Measurements from ENCODE around the gene DEPDC5.

DNA sequence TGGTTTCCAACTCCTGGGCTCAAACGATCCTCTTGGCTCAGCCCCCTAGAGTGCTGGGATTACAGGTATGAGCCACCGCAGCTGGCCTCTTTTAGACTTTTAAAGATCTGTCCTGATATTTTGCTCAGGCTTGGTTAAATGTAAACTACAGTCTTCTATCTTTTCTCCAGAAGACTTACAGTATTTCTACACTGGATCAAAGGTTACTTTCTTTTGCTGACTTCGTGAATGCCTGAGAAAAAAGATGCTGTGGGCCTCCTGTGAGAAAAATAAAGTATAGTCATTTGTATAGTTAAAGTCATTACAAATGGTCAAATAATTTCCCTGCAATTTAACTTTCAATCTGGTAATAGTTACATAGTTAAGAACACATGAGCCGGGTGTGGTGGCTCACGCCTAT is 19.6 kb downstream of the DEPDC5 start:
- TF ChIP-seq, protein P1, sequence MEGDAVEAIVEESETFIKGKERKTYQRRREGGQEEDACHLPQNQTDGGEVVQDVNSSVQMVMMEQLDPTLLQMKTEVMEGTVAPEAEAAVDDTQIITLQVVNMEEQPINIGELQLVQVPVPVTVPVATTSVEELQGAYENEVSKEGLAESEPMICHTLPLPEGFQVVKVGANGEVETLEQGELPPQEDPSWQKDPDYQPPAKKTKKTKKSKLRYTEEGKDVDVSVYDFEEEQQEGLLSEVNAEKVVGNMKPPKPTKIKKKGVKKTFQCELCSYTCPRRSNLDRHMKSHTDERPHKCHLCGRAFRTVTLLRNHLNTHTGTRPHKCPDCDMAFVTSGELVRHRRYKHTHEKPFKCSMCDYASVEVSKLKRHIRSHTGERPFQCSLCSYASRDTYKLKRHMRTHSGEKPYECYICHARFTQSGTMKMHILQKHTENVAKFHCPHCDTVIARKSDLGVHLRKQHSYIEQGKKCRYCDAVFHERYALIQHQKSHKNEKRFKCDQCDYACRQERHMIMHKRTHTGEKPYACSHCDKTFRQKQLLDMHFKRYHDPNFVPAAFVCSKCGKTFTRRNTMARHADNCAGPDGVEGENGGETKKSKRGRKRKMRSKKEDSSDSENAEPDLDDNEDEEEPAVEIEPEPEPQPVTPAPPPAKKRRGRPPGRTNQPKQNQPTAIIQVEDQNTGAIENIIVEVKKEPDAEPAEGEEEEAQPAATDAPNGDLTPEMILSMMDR (IDR thresholded peaks at IDR 0.05; ENCODE audit: insufficient read depth, low read length) = no peak
- no peak for TF ChIP-seq GABPA (IDR thresholded peaks at IDR 0.05; ENCODE audit: low read depth)
- TF ChIP-seq, protein P2, sequence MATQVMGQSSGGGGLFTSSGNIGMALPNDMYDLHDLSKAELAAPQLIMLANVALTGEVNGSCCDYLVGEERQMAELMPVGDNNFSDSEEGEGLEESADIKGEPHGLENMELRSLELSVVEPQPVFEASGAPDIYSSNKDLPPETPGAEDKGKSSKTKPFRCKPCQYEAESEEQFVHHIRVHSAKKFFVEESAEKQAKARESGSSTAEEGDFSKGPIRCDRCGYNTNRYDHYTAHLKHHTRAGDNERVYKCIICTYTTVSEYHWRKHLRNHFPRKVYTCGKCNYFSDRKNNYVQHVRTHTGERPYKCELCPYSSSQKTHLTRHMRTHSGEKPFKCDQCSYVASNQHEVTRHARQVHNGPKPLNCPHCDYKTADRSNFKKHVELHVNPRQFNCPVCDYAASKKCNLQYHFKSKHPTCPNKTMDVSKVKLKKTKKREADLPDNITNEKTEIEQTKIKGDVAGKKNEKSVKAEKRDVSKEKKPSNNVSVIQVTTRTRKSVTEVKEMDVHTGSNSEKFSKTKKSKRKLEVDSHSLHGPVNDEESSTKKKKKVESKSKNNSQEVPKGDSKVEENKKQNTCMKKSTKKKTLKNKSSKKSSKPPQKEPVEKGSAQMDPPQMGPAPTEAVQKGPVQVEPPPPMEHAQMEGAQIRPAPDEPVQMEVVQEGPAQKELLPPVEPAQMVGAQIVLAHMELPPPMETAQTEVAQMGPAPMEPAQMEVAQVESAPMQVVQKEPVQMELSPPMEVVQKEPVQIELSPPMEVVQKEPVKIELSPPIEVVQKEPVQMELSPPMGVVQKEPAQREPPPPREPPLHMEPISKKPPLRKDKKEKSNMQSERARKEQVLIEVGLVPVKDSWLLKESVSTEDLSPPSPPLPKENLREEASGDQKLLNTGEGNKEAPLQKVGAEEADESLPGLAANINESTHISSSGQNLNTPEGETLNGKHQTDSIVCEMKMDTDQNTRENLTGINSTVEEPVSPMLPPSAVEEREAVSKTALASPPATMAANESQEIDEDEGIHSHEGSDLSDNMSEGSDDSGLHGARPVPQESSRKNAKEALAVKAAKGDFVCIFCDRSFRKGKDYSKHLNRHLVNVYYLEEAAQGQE (IDR thresholded peaks at IDR 0.05; ENCODE audit: insufficient replicate concordance, low read depth) = no peak
